SK-N-SH (cell line): Measurements from ENCODE around the gene RASGEF1C. TPM values are rescaled to one million over a fixed set of nuclear protein-coding genes. Genes with fewer than 3 reads are reported as not detected.

Source experiments
- CTCF ChIA-PET: fragments of 300-600, 350-600 bp; formaldehyde crosslinking; extraction: SDS; loops from one replicate; lab custom pipeline; 2021; lab: Yijun Ruan, JAX
- POLR2A ChIA-PET: fragments of 350-600 bp; sonication (Branson Sonifier 250); formaldehyde crosslinking; extraction: SDS; loops from one replicate; lab custom pipeline; 2020; ENCODE audit warnings: antibody characterized with exemption, inconsistent platforms; lab: Yijun Ruan, JAX
- DNase-seq: peaks from one replicate; pipeline ENCODE4 v3.0.0; 2012
- H2AFZ ChIP-seq: fragments of 200-600 bp; sonication (generic); 2 replicates; pipeline ENCODE4 v1.8.1; 2016; ENCODE audit warnings: antibody characterized with exemption, mild to moderate bottlenecking, low read depth
- H3F3A ChIP-seq: fragments of 200-600 bp; sonication (generic); replicated peaks from 2 replicates; pipeline ENCODE3; 2016; ENCODE audit warnings: antibody characterized with exemption, mild to moderate bottlenecking; ENCODE audit not compliant: insufficient read depth
- H3K27ac ChIP-seq, 2 experiments: fragments of 200-500 bp in 1 of 2; fragments of 200-600 bp in 1 of 2; sonication (Bioruptor generic) in 1 of 2; sonication (generic), shearing (Covaris generic) in 1 of 2; 2 replicates each; pipeline versions ENCODE4 v1.5.1 to v1.6.1; 2014 to 2016; ENCODE audit warnings: low read depth in 2 of 2, inconsistent platforms in 1 of 2, low read length in 1 of 2, mild to moderate bottlenecking in 1 of 2, mixed read lengths in 1 of 2
- H3K27me3 ChIP-seq: fragments of 200-600 bp; sonication (generic), shearing (Covaris generic); 2 replicates; pipeline ENCODE4 v1.6.1; 2016; ENCODE audit warnings: mixed run types; ENCODE audit not compliant: insufficient read depth
- H3K36me3 ChIP-seq, 2 experiments: fragments of 200-500 bp in 1 of 2; fragments of 200-600 bp in 1 of 2; sonication (Bioruptor generic) in 1 of 2; sonication (generic) in 1 of 2; replicated peaks in 1 of 2; 2 replicates each; pipeline versions ENCODE3 to v1.5.1; 2014 to 2016; ENCODE audit warnings: low read length in 1 of 2, mild to moderate bottlenecking in 1 of 2; ENCODE audit not compliant: insufficient read depth in 2 of 2, control insufficient read depth in 1 of 2
- H3K4me1 ChIP-seq, 2 experiments: fragments of 200-500 bp in 1 of 2; fragments of 200-600 bp in 1 of 2; sonication (Bioruptor generic) in 1 of 2; sonication (generic), shearing (Covaris generic) in 1 of 2; 2 replicates each; pipeline versions ENCODE4 v1.5.1 to v1.6.1; 2014 to 2016; ENCODE audit warnings: low read depth in 1 of 2, low read length in 1 of 2, mixed run types in 1 of 2; ENCODE audit not compliant: insufficient read depth in 2 of 2, control insufficient read depth in 1 of 2
- H3K4me2 ChIP-seq: fragments of 200-600 bp; sonication (generic), shearing (Covaris generic); 2 replicates; pipeline ENCODE4 v1.6.1; 2017; ENCODE audit warnings: mixed run types
- H3K4me3 ChIP-seq, 2 experiments: fragments of 200-500 bp in 1 of 2; fragments of 200-600 bp in 1 of 2; sonication (Bioruptor generic) in 1 of 2; sonication (generic), shearing (Covaris generic) in 1 of 2; 2 replicates each; pipeline versions ENCODE4 v1.5.1 to v1.8.1; 2014 to 2016; ENCODE audit warnings: low read depth in 2 of 2, inconsistent platforms in 1 of 2, low read length in 1 of 2, mild to moderate bottlenecking in 1 of 2, mixed read lengths in 1 of 2, moderate library complexity in 1 of 2
- H3K79me2 ChIP-seq: fragments of 200-600 bp; sonication (generic); 2 replicates; pipeline ENCODE4 v1.8.1; 2017; ENCODE audit warnings: mild to moderate bottlenecking; ENCODE audit not compliant: insufficient read depth
- H3K9ac ChIP-seq: fragments of 200-600 bp; sonication (generic); 2 replicates; pipeline ENCODE4 v1.6.1; 2017; ENCODE audit warnings: mixed run types
- H3K9me2 ChIP-seq: fragments of 200-600 bp; sonication (generic); 2 replicates; pipeline ENCODE4 v1.6.1; 2017; ENCODE audit warnings: mixed run types
- H3K9me3 ChIP-seq: fragments of 200-600 bp; sonication (generic); 2 replicates; pipeline ENCODE4 v1.6.1; 2017; ENCODE audit warnings: mixed run types, mild to moderate bottlenecking, moderate library complexity
- H4K20me1 ChIP-seq: fragments of 200-600 bp; sonication (generic); 2 replicates; pipeline ENCODE4 v1.6.1; 2017; ENCODE audit warnings: mild to moderate bottlenecking, mixed run types; ENCODE audit not compliant: insufficient read depth
- ELF1 ChIP-seq: IDR thresholded peaks from 2 replicates; pipeline ENCODE4 v1.4.0; 2012
- EP300 ChIP-seq, 2 experiments: IDR thresholded peaks; 2 replicates each; pipeline versions ENCODE4 v1.4.0 to v1.6.1; 2012; ENCODE audit warnings: borderline replicate concordance in 1 of 2, low read depth in 1 of 2, low read length in 1 of 2
- FOSL2 ChIP-seq: IDR thresholded peaks from 2 replicates; pipeline ENCODE4 v1.4.0; 2012; ENCODE audit warnings: low read depth, mild to moderate bottlenecking, moderate library complexity, borderline replicate concordance
- FOXJ3 ChIP-seq: sonication (generic); formaldehyde crosslinking; IDR thresholded peaks from 2 replicates; pipeline ENCODE4 v1.5.1; 2020; ENCODE audit warnings: mild to moderate bottlenecking, missing genetic modification reagents
- FOXM1 ChIP-seq: IDR thresholded peaks from 2 replicates; pipeline ENCODE4 v1.4.0; 2012; ENCODE audit warnings: low read depth, mild to moderate bottlenecking
- GATA2 ChIP-seq: sonication (generic); formaldehyde crosslinking; IDR thresholded peaks from 2 replicates; pipeline ENCODE4 v1.5.0; 2020; ENCODE audit warnings: mild to moderate bottlenecking, missing genetic modification reagents
- MEF2A ChIP-seq: IDR thresholded peaks from 2 replicates; pipeline ENCODE4 v1.4.0; 2012; ENCODE audit warnings: low read depth, borderline replicate concordance
- MXI1 ChIP-seq: IDR thresholded peaks from 2 replicates; pipeline ENCODE4 v1.6.1; 2012; ENCODE audit warnings: mild to moderate bottlenecking, low read depth, low read length, improper control_type of control experiment
- POLR2AphosphoS5 ChIP-seq: IDR thresholded peaks from 2 replicates; pipeline ENCODE4 v1.6.1; 2012; ENCODE audit warnings: low read depth, low read length
- RAD21 ChIP-seq: IDR thresholded peaks from 2 replicates; pipeline ENCODE4 v1.6.1; 2012; ENCODE audit warnings: mild to moderate bottlenecking, low read length
- RXRA ChIP-seq: IDR thresholded peaks from 2 replicates; pipeline ENCODE4 v1.4.0; 2012; ENCODE audit warnings: low read depth, mild to moderate bottlenecking, borderline replicate concordance
- SMC3 ChIP-seq: IDR thresholded peaks from 2 replicates; pipeline ENCODE4 v1.6.1; 2012; ENCODE audit warnings: low read depth, low read length, improper control_type of control experiment
- WGBS: methylation state at CpG from one replicate; pipeline ENCODE4 v1.1.6; 2017; ENCODE audit warnings: low lambda C conversion rate; 5-methylcytosine and 5-hydroxymethylcytosine counted together
- polyA plus RNA-seq, 3 experiments: library from polyadenylated mRNA; depleted of rRNA; stranded (reverse); fragments of >200 nt; gene quantifications; 2 replicates each; pipeline ENCODE4 v1.2.3, GENCODE V29; 2012
- TF ChIP-seq, protein P1 (sequence below): IDR thresholded peaks from 2 replicates; pipeline ENCODE4 v1.4.0; 2012; ENCODE audit warnings: low read depth
- TF ChIP-seq, protein P2 (sequence below): IDR thresholded peaks from 2 replicates; pipeline ENCODE4 v1.6.1; 2012; ENCODE audit warnings: mild to moderate bottlenecking, low read depth, low read length, moderate library complexity
- TF ChIP-seq, protein P3 (sequence below): fragments of 150-350 bp; IDR thresholded peaks from 2 replicates; pipeline ENCODE4 v1.6.1; 2017; ENCODE audit warnings: antibody characterized with exemption, low read length, low read depth, borderline replicate concordance

Gene RASGEF1C
- polyA plus RNA-seq, 1 of the 3 experiments (the other 2 are of a cell fraction): not detected

DNA sequence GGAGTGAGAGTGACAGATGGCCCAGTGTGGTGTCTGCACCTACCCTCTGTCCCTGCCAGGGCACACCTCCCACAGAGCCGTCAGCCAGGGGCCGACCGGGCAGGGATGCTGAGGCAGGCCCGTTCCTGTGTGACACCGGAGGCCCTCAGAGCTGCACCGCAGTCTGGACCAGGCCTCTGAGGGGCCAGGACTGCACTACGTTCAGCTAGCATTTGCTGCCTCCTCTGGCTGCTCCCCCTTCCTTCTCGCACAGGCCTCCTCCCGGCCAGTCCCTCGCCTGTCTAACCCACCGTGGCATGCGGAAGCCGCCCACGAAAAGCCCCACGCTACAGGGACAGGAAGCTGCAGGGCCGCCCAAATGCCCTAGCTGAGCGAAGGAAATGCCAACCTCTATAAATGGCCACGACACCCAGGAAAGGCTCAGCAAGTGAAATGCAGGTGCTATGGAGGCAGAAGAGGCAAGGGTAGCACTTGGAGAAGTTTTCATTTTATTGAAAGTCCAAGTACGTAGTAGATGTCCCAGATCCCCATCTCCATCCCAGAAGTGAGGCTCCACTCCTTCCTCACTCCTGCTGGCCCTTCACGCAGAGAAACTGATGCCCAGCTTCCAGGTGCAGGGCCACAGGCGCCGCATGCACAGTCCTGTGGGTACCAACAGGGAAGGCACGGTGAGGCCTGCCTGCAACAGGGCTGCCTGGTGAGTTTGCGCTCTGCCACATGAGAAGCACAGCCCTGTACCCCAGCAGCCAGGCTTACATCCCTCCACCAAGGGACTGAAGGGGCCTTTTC, 44.2 kb upstream of the RASGEF1C start (continued):
- TF ChIP-seq GATA2 (CRISPR knock-in tag) (no peak), MEF2A (no peak), SMC3 (no peak), MXI1 (no peak)

DNA sequence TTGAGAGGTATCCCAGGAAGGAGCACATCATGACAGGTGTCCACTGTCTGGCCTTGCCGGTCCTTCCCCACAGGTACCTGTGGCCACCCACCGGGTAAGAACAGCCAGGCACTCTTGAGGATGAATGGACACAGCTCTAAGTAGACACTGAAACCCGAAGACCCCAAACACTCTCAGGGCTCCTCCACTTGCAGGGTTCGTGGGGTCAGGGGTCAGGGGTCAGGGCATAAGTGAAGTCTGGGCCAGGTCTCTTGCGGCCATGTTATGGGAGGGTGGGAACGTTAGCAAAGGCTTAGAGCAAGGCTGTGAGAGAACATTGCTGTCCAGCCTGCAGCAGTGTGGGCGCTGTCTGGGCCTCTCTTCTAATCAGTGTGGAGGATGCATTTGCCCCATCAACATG, 42.9 kb upstream of the RASGEF1C start:
- POLR2A ChIA-PET: no interaction called here
- no peak overlapping the region for H3K27ac ChIP-seq
- peaks cover 18% of the 10 kb centered on the region; the same call in 1 of the 2 replicates for H3K9me3 ChIP-seq
- H3K9ac ChIP-seq: no peak overlapping the region
- H4K20me1 ChIP-seq: no peaks in the 10 kb centered on the region
- TF ChIP-seq, protein P1, sequence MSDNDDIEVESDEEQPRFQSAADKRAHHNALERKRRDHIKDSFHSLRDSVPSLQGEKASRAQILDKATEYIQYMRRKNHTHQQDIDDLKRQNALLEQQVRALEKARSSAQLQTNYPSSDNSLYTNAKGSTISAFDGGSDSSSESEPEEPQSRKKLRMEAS: no peak
- TF ChIP-seq FOXM1 (no peak), GATA2 (CRISPR knock-in tag) (no peak), ELF1 (no peak), EP300 (IDR thresholded peaks at IDR 0.05; ENCODE audit: borderline replicate concordance in 1 of 2, low read depth in 1 of 2, low read length in 1 of 2) (no peak), MEF2A (no peak), RXRA (no peak)
- TF ChIP-seq, protein P2, sequence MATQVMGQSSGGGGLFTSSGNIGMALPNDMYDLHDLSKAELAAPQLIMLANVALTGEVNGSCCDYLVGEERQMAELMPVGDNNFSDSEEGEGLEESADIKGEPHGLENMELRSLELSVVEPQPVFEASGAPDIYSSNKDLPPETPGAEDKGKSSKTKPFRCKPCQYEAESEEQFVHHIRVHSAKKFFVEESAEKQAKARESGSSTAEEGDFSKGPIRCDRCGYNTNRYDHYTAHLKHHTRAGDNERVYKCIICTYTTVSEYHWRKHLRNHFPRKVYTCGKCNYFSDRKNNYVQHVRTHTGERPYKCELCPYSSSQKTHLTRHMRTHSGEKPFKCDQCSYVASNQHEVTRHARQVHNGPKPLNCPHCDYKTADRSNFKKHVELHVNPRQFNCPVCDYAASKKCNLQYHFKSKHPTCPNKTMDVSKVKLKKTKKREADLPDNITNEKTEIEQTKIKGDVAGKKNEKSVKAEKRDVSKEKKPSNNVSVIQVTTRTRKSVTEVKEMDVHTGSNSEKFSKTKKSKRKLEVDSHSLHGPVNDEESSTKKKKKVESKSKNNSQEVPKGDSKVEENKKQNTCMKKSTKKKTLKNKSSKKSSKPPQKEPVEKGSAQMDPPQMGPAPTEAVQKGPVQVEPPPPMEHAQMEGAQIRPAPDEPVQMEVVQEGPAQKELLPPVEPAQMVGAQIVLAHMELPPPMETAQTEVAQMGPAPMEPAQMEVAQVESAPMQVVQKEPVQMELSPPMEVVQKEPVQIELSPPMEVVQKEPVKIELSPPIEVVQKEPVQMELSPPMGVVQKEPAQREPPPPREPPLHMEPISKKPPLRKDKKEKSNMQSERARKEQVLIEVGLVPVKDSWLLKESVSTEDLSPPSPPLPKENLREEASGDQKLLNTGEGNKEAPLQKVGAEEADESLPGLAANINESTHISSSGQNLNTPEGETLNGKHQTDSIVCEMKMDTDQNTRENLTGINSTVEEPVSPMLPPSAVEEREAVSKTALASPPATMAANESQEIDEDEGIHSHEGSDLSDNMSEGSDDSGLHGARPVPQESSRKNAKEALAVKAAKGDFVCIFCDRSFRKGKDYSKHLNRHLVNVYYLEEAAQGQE: no peak
- TF ChIP-seq, all 33 proteins: peak for 0
- CTCF ChIA-PET: no interaction called here
- no peak overlapping the region for H2AFZ ChIP-seq
- peaks cover 0 to 2% of the 10 kb centered on the region in 2 experiments; a peak in 1 of 4 replicates for H3K4me1 ChIP-seq
- no peak overlapping the region for H3K4me3 ChIP-seq
- H3K9me2 ChIP-seq: no peaks in the 10 kb centered on the region
- WGBS: 88% methylated on average over 7 of the region's 7 CpGs
- no peaks in the 10 kb centered on the region for H3K27me3 ChIP-seq
- no peak overlapping the region for H3K4me2 ChIP-seq
- no peaks in the 10 kb centered on the region for H3F3A ChIP-seq
- DNase-seq: no peak
- no peaks in the 10 kb centered on the region for H3K79me2 ChIP-seq
- peaks cover 22 to 59% of the 10 kb centered on the region in 2 experiments for H3K36me3 ChIP-seq

DNA sequence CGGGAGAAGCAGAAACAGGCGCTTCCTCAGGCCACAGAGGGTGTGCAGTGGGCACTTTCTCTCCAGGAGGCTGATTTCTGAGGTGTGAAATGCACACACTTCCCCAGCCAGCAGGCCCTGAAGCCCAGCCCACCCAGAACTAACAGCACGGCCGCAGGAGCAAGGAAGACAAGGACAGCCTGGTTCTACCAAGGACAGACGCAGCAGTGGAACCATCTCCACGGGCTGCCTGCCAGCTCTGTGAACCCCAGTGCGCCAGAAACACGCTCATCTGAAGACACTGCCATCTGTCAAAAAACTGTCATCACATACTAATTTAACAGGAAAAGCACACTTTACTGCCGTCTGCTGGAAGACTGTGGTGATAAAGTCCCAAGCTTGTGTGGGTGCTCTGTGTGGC, 42.1 kb upstream of the RASGEF1C start:
- H3K4me1 ChIP-seq: peaks cover 0 to 2% of the 10 kb centered on the region in 2 experiments; a peak in 1 of 4 replicates
- peaks cover 15% of the 10 kb centered on the region; the same call in 1 of the 2 replicates for H3K9me3 ChIP-seq
- no peak overlapping the region for H3K4me2 ChIP-seq
- no peaks in the 10 kb centered on the region for H3K79me2 ChIP-seq
- 78% methylated on average over 5 of the region's 9 CpGs for WGBS
- H3K36me3 ChIP-seq: peaks cover 28 to 60% of the 10 kb centered on the region in 2 experiments
- no peaks in the 10 kb centered on the region for H3K9me2 ChIP-seq
- no peak for DNase-seq
- CTCF ChIA-PET: no interaction called here
- no peaks in the 10 kb centered on the region for H4K20me1 ChIP-seq
- POLR2A ChIA-PET: no interaction called here
- H3K27me3 ChIP-seq: no peaks in the 10 kb centered on the region
- no peak overlapping the region for H3K4me3 ChIP-seq
- no peak overlapping the region for H3K27ac ChIP-seq
- no peak overlapping the region for H3K9ac ChIP-seq
- no peaks in the 10 kb centered on the region for H3F3A ChIP-seq
- H2AFZ ChIP-seq: no peak overlapping the region
- TF ChIP-seq FOSL2 (no peak), FOXJ3 (CRISPR knock-in tag) (no peak), RAD21 (no peak), POLR2AphosphoS5 (no peak), EP300 (IDR thresholded peaks at IDR 0.05; ENCODE audit: borderline replicate concordance in 1 of 2, low read depth in 1 of 2, low read length in 1 of 2) (no peak), SMC3 (no peak)
- TF ChIP-seq, protein P2: no peak
- TF ChIP-seq, protein P3, sequence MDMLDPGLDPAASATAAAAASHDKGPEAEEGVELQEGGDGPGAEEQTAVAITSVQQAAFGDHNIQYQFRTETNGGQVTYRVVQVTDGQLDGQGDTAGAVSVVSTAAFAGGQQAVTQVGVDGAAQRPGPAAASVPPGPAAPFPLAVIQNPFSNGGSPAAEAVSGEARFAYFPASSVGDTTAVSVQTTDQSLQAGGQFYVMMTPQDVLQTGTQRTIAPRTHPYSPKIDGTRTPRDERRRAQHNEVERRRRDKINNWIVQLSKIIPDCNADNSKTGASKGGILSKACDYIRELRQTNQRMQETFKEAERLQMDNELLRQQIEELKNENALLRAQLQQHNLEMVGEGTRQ: no peak
